ENCODE data around the gene SCRN2.

The SCRN2 gene

GRCh38 chr17:47819475-47819874, 21.6 kb downstream of the SCRN2 start:
- no peak for DNase-seq

GRCh38 chr17:47818002-47818695, 22.9 kb downstream of the SCRN2 start:
- no peak for DNase-seq

- DNase-seq, result no peak
These were observed 24.1 kb downstream of the SCRN2 start for GRCh38 chr17:47816947-47817346.

- no peak for DNase-seq
These were observed 24.9 kb downstream of the SCRN2 start for GRCh38 chr17:47816111-47816735.

GRCh38 chr17:47815106-47815918, 25.8 kb downstream of the SCRN2 start:
- DNase-seq, result no peak

- DNase-seq, result no peak
These were observed 27.5 kb downstream of the SCRN2 start for GRCh38 chr17:47813512-47814031.

- DNase-seq, result no peak
These were observed 28.0 kb downstream of the SCRN2 start for GRCh38 chr17:47813077-47813476.

GRCh38 chr17:47812146-47812920, 28.7 kb downstream of the SCRN2 start:
- no peak for DNase-seq

- no peak for DNase-seq
These were observed 29.4 kb downstream of the SCRN2 start for GRCh38 chr17:47811709-47812108.

- DNase-seq, result no peak
These were observed 30.0 kb downstream of the SCRN2 start for GRCh38 chr17:47810901-47811635.

- DNase-seq, result no peak
These were observed 30.8 kb downstream of the SCRN2 start for GRCh38 chr17:47810200-47810821.

- no peak for DNase-seq
These were observed 32.1 kb downstream of the SCRN2 start for GRCh38 chr17:47808830-47809480.

- DNase-seq, result no peak
These were observed 32.8 kb downstream of the SCRN2 start for GRCh38 chr17:47808036-47808829.

GRCh38 chr17:47807421-47807820, 33.7 kb downstream of the SCRN2 start:
- DNase-seq, result no peak

GRCh38 chr17:47806913-47807255, 34.2 kb downstream of the SCRN2 start:
- no peak for DNase-seq

- DNase-seq, result no peak
These were observed 34.8 kb downstream of the SCRN2 start for GRCh38 chr17:47806026-47806912.

- DNase-seq, result no peak
These were observed 36.6 kb downstream of the SCRN2 start for GRCh38 chr17:47804461-47804860.

- DNase-seq, result no peak
These were observed 37.3 kb downstream of the SCRN2 start for GRCh38 chr17:47803751-47804150.

- no peak for DNase-seq
These were observed 37.9 kb downstream of the SCRN2 start for GRCh38 chr17:47803201-47803600.
